DLD1 (cell line): ENCODE measurements around the gene AP1B1.

Experiments used
- in situ Hi-C: cut with HindIII; loops from 2 replicates; pipeline ENCODE4 v1.10.0; 2017; ENCODE audit warnings: low sequenced_read_pairs

The AP1B1 gene

GRCh38 chr22:29301716-29302401 lies 86.5 kb downstream of the AP1B1 start:
- in situ Hi-C loops, result no loop called here

- in situ Hi-C loops, result no loop called here
Observed at GRCh38 chr22:29300807-29301601, 87.4 kb downstream of the AP1B1 start.

- in situ Hi-C loops, result no loop called here
Observed at GRCh38 chr22:29300467-29300806, 87.9 kb downstream of the AP1B1 start.

GRCh38 chr22:29299136-29299900 lies 89.1 kb downstream of the AP1B1 start:
- in situ Hi-C loops, result no loop called here

- in situ Hi-C loops, result no loop called here
Observed at GRCh38 chr22:29298641-29299040, 89.7 kb downstream of the AP1B1 start.

GRCh38 chr22:29292379-29292778 lies 96.0 kb downstream of the AP1B1 start:
- in situ Hi-C loops, result no loop called here

- in situ Hi-C loops, result no loop called here
Observed at GRCh38 chr22:29291215-29291614, 97.2 kb downstream of the AP1B1 start.

GRCh38 chr22:29290061-29290460 lies 98.3 kb downstream of the AP1B1 start:
- in situ Hi-C loops, result no loop called here

- in situ Hi-C loops, result no loop called here
Observed at GRCh38 chr22:29288837-29289236, 99.5 kb downstream of the AP1B1 start.

- in situ Hi-C loops, result no loop called here
Observed at GRCh38 chr22:29284196-29284595, 104.2 kb downstream of the AP1B1 start.

GRCh38 chr22:29277927-29278326 lies 110.4 kb downstream of the AP1B1 start:
- in situ Hi-C loops, result no loop called here
